B cell (primary cell): ENCODE measurements around the gene KLHL13. TPM values are rescaled to one million over a fixed set of nuclear protein-coding genes. Genes with fewer than 3 reads are reported as not detected.

Experiments used
- ATAC-seq: fragments of 200-7000 bp; cut with Tn5 transposase; one replicate; pipeline ENCODE4 v1.10.0; 2021; ENCODE audit warnings: low read depth, mild to moderate bottlenecking, moderate number of reproducible peaks, moderate library complexity
- CTCF ChIA-PET: fragments of 350-600 bp; sonication (Branson Sonifier 250); formaldehyde crosslinking; loops from one replicate; lab custom pipeline; 2021; ENCODE audit warnings: antibody characterized with exemption, inconsistent platforms; lab: Charles Lee
- POLR2A ChIA-PET: fragments of 350-600 bp; sonication (Branson Sonifier 250); formaldehyde crosslinking; loops from one replicate; lab custom pipeline; 2021; ENCODE audit warnings: antibody characterized with exemption; lab: Charles Lee
- DNase-seq: peaks from one replicate; pipeline ENCODE4 v3.0.0; 2013
- H2AFZ ChIP-seq: 2 replicates; pipeline ENCODE4 v1.6.1; 2012; ENCODE audit warnings: mild to moderate bottlenecking, low read depth, low read length; ENCODE audit not compliant: insufficient read depth, poor library complexity, severe bottlenecking
- H3K27ac ChIP-seq, 2 donors: 1 replicate in 1 of 2; 2 replicates in 1 of 2; pipeline ENCODE4 v1.5.1; 2012 to 2013; ENCODE audit warnings: low read length in 2 of 2, mild to moderate bottlenecking in 2 of 2, moderate library complexity in 1 of 2
- H3K27me3 ChIP-seq, 4 experiments: fragments of 200-600 bp in 1 of 4; sonication (generic) in 1 of 4; replicated peaks in 1 of 4; 1 replicate in 2 of 4; 2 replicates in 2 of 4; pipeline versions ENCODE4 v1.6.1 to v1.7.0; 2013 to 2016; ENCODE audit warnings: low read length in 3 of 4, mild to moderate bottlenecking in 2 of 4, mixed read lengths in 1 of 4, moderate library complexity in 1 of 4; ENCODE audit not compliant: insufficient read depth in 4 of 4, control insufficient read depth in 3 of 4; ENCODE audit errors: control extremely low read depth in 1 of 4
- H3K36me3 ChIP-seq, 2 experiments: replicated peaks in 1 of 2; 1 replicate in 1 of 2; 2 replicates in 1 of 2; pipeline versions ENCODE4 v1.6.1 to v1.7.1; 2013; ENCODE audit warnings: low read length in 1 of 2; ENCODE audit not compliant: insufficient read depth in 2 of 2, control insufficient read depth in 1 of 2; ENCODE audit errors: control extremely low read depth in 1 of 2, extremely low read depth in 1 of 2
- H3K4me1 ChIP-seq, 2 donors: fragments of 200-600 bp in 1 of 2; sonication (generic) in 1 of 2; 1 replicate in 1 of 2; 2 replicates in 1 of 2; pipeline versions ENCODE4 v1.5.1 to v1.6.1; 2013 to 2017; ENCODE audit warnings: low read length in 2 of 2; ENCODE audit not compliant: control insufficient read depth in 2 of 2, insufficient read depth in 2 of 2
- H3K4me2 ChIP-seq: replicated peaks from 2 replicates; pipeline ENCODE3; 2012; ENCODE audit warnings: mild to moderate bottlenecking, low read depth, low read length; ENCODE audit not compliant: poor library complexity, severe bottlenecking
- H3K4me3 ChIP-seq, 5 experiments: fragments of 200-600 bp in 1 of 5; sonication (generic) in 1 of 5; 1 replicate in 3 of 5; 2 replicates in 2 of 5; pipeline versions ENCODE4 v1.5.1 to v1.7.0; 2011 to 2016; ENCODE audit warnings: low read length in 4 of 5, mild to moderate bottlenecking in 4 of 5, low read depth in 2 of 5, control low read depth in 1 of 5, moderate library complexity in 1 of 5; ENCODE audit not compliant: insufficient read depth in 1 of 5; ENCODE audit errors: control extremely low read depth in 1 of 5, extremely low read depth in 1 of 5
- H3K79me2 ChIP-seq: fragments of 200-600 bp; sonication (generic); one replicate; pipeline ENCODE4 v1.6.0; 2016; ENCODE audit warnings: low read length; ENCODE audit not compliant: control insufficient read depth, insufficient read depth
- H3K9ac ChIP-seq: fragments of 200-600 bp; sonication (generic); 2 replicates; pipeline ENCODE4 v1.6.1; 2017; ENCODE audit warnings: mild to moderate bottlenecking, low read length, moderate library complexity
- H3K9me3 ChIP-seq, 3 donors: one replicate each; pipeline versions ENCODE4 v1.6.1 to v1.7.1; 2013; ENCODE audit warnings: low read length in 2 of 3; ENCODE audit not compliant: control insufficient read depth in 2 of 3, insufficient read depth in 1 of 3; ENCODE audit errors: control extremely low read depth in 1 of 3
- H4K20me1 ChIP-seq: 2 replicates; pipeline ENCODE4 v1.6.0; 2012; ENCODE audit warnings: mild to moderate bottlenecking, low read length; ENCODE audit not compliant: insufficient read depth, control insufficient read depth, poor library complexity, severe bottlenecking
- H3K27ac Mint-ChIP-seq: one replicate; pipeline ENCODE4 v1.8.0; 2021; ENCODE audit warnings: mixed read lengths
- H3K27me3 Mint-ChIP-seq: one replicate; pipeline ENCODE4 v1.8.0; 2021; ENCODE audit warnings: mixed read lengths
- H3K4me1 Mint-ChIP-seq: one replicate; pipeline ENCODE4 v1.8.0; 2021; ENCODE audit warnings: mixed read lengths
- H3K4me3 Mint-ChIP-seq: one replicate; pipeline ENCODE4 v1.8.0; 2021; ENCODE audit warnings: mixed read lengths
- H3K9me3 Mint-ChIP-seq: one replicate; pipeline ENCODE4 v1.8.0; 2022; ENCODE audit warnings: mixed read lengths; ENCODE audit not compliant: insufficient read depth
- EZH2 ChIP-seq: IDR thresholded peaks from 2 replicates; pipeline ENCODE4 v1.6.1; 2012; ENCODE audit warnings: borderline replicate concordance, low read depth, mild to moderate bottlenecking, moderate library complexity, low read length; ENCODE audit not compliant: insufficient read depth, poor library complexity, severe bottlenecking
- WGBS: methylation state at CpG from one replicate; pipeline ENCODE4 v1.1.5; 2013; ENCODE audit warnings: missing lambda C conversion rate; ENCODE audit not compliant: insufficient coverage; 5-methylcytosine and 5-hydroxymethylcytosine counted together
- intact Hi-C: fragments of 100-400 bp; cut with micrococcal nuclease; formaldehyde crosslinking; loops from one replicate; pipeline ENCODE4 v1.10.0; 2022
- polyA plus RNA-seq: library from polyadenylated mRNA; depleted of rRNA; stranded (reverse); fragments of >200 nt; gene quantifications from 2 replicates; pipeline ENCODE4 v1.2.3, GENCODE V29; 2012
- total RNA-seq, 2 donors: library from RNA; stranded (reverse); fragments of 120-200 nt in 1 of 2; gene quantifications; 1 replicate in 1 of 2; 2 replicates in 1 of 2; pipeline versions ENCODE4 v1.2.3 to v1.2.4, GENCODE V29; 2013 to 2022
- TF ChIP-seq, protein P1 (sequence below): fragments of 200-600 bp; IDR thresholded peaks from one replicate; pipeline ENCODE4 v1.8.0; 2022; ENCODE audit warnings: antibody characterized with exemption, mild to moderate bottlenecking

The KLHL13 gene
- total and polyA plus RNA-seq, 2 donors (not counting 1 experiment from before 2014, with no cell fraction given) = 0.04 TPM; not detected in 1

DNA sequence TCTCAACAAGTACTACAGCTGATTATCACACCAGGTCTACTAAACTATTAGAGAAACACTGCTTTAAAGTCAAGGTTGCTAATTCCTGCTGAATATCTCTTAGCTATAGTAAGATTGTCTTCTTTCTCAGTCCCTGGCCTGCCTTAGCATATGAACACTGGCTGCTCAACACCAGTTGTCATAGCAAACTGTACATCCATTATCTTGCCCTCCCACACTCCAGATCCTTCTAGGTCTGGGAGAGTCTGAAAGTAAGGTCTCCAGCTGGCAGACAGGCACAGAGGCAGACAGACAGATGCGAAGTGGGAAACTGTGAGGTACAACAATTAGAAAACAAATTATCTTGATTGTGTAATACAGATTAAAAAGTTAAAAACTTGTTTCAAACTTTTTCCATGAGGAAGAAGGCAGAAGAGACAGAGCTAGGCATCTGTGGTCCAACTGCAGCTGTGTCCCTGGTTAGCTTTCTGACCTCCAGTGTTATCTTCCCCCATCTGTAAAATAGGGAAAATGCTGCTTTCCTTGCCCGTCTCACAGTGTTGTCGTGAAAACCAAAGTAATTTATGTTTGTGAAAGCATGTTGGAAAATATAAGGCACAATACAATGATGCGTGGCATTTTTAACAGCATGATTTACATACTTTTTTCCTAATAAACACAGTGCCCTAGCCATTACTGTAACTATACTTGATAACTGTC lies 133.8 kb downstream of the KLHL13 start:
- H3K9ac ChIP-seq = no peak overlapping the region
- CTCF ChIA-PET = no interaction called here
- TF ChIP-seq, protein P1, sequence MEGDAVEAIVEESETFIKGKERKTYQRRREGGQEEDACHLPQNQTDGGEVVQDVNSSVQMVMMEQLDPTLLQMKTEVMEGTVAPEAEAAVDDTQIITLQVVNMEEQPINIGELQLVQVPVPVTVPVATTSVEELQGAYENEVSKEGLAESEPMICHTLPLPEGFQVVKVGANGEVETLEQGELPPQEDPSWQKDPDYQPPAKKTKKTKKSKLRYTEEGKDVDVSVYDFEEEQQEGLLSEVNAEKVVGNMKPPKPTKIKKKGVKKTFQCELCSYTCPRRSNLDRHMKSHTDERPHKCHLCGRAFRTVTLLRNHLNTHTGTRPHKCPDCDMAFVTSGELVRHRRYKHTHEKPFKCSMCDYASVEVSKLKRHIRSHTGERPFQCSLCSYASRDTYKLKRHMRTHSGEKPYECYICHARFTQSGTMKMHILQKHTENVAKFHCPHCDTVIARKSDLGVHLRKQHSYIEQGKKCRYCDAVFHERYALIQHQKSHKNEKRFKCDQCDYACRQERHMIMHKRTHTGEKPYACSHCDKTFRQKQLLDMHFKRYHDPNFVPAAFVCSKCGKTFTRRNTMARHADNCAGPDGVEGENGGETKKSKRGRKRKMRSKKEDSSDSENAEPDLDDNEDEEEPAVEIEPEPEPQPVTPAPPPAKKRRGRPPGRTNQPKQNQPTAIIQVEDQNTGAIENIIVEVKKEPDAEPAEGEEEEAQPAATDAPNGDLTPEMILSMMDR = no peak
- no peak for TF ChIP-seq EZH2
- WGBS = no CpG with 5 or more reads among the region's 4 CpGs
- no peaks in the 10 kb centered on the region for H3K79me2 ChIP-seq
- no peak for ATAC-seq
- H3K27me3 ChIP-seq = no peaks in the 10 kb centered on the region
- no peaks in the 10 kb centered on the region for H3K9me3 ChIP-seq
- H2AFZ ChIP-seq = no peak overlapping the region
- intact Hi-C loops = no loop called here
- no peak overlapping the region for H3K27ac ChIP-seq
- H3K4me1 Mint-ChIP-seq = no peaks in the 10 kb centered on the region
- H3K4me3 Mint-ChIP-seq = no peak overlapping the region
- H3K4me1 ChIP-seq = no peaks in the 10 kb centered on the region
- H4K20me1 ChIP-seq = no peaks in the 10 kb centered on the region
- H3K4me3 ChIP-seq = no peak overlapping the region
- H3K36me3 ChIP-seq = no peaks in the 10 kb centered on the region
- H3K9me3 Mint-ChIP-seq = no peaks in the 10 kb centered on the region
- no peak overlapping the region for H3K27ac Mint-ChIP-seq
- H3K4me2 ChIP-seq = no peak overlapping the region
- no peak for DNase-seq
- POLR2A ChIA-PET = no interaction called here
- H3K27me3 Mint-ChIP-seq = no peaks in the 10 kb centered on the region

DNA sequence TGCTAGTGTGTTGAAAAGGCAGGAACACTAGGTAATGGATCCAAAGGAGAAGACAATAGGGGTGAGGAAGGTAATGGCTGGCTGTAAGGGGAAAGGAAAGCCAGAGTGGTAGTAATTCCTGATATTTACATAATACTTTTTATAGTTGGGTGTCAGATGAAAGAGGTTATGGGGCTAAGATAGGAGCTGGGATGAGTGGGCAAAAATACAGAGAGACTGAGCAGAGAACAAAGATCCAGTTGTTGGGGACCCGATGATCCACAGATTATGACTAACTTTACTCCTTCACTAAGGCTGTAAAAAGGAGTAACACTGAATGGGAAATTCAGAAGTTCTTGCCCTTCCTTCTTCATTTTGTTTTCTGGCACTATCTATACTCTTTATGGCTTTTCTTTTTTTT lies 138.2 kb downstream of the KLHL13 start:
- DNase-seq (no peak), ATAC-seq (no peak)
- Histone ChIP-seq H3K9me3 (no peaks in the 10 kb centered on the region), H3K36me3 (no peaks in the 10 kb centered on the region), H3K4me1 (no peaks in the 10 kb centered on the region), H3K4me3 (no peak overlapping the region), H3K27ac (no peak overlapping the region), H3K27me3 (no peaks in the 10 kb centered on the region), H3K79me2 (no peaks in the 10 kb centered on the region), H3K4me2 (no peak overlapping the region), H3K9ac (no peak overlapping the region), H4K20me1 (no peaks in the 10 kb centered on the region), H2AFZ (no peak overlapping the region)
- H3K27ac Mint-ChIP-seq = no peak overlapping the region
- intact Hi-C loops = no loop called here
- no peaks in the 10 kb centered on the region for H3K9me3 Mint-ChIP-seq
- H3K4me3 Mint-ChIP-seq = no peak overlapping the region
- no CpG with 5 or more reads among the region's 1 CpG for WGBS
- no peaks in the 10 kb centered on the region for H3K27me3 Mint-ChIP-seq
- TF ChIP-seq, protein P1 = no peak
- no peak for TF ChIP-seq EZH2
- POLR2A ChIA-PET = no interaction called here
- no peaks in the 10 kb centered on the region for H3K4me1 Mint-ChIP-seq
- CTCF ChIA-PET = no interaction called here
